SK-N-SH (cell line): ENCODE measurements around the gene ATP6V0B. TPM values are rescaled to one million over a fixed set of nuclear protein-coding genes. Genes with fewer than 3 reads are reported as not detected.

Source experiments
- CTCF ChIA-PET: fragments of 300-600, 350-600 bp; formaldehyde crosslinking; extraction: SDS; loops from one replicate; lab custom pipeline; 2021; lab: Yijun Ruan, JAX
- POLR2A ChIA-PET: fragments of 350-600 bp; sonication (Branson Sonifier 250); formaldehyde crosslinking; extraction: SDS; loops from one replicate; lab custom pipeline; 2020; ENCODE audit warnings: antibody characterized with exemption, inconsistent platforms; lab: Yijun Ruan, JAX
- DNase-seq: peaks from one replicate; pipeline ENCODE4 v3.0.0; 2012
- H2AFZ ChIP-seq: fragments of 200-600 bp; sonication (generic); 2 replicates; pipeline ENCODE4 v1.8.1; 2016; ENCODE audit warnings: antibody characterized with exemption, mild to moderate bottlenecking, low read depth
- H3F3A ChIP-seq: fragments of 200-600 bp; sonication (generic); replicated peaks from 2 replicates; pipeline ENCODE3; 2016; ENCODE audit warnings: antibody characterized with exemption, mild to moderate bottlenecking; ENCODE audit not compliant: insufficient read depth
- H3K27ac ChIP-seq, 2 experiments: fragments of 200-500 bp in 1 of 2; fragments of 200-600 bp in 1 of 2; sonication (Bioruptor generic) in 1 of 2; sonication (generic), shearing (Covaris generic) in 1 of 2; 2 replicates each; pipeline versions ENCODE4 v1.5.1 to v1.6.1; 2014 to 2016; ENCODE audit warnings: low read depth in 2 of 2, inconsistent platforms in 1 of 2, low read length in 1 of 2, mild to moderate bottlenecking in 1 of 2, mixed read lengths in 1 of 2
- H3K27me3 ChIP-seq: fragments of 200-600 bp; sonication (generic), shearing (Covaris generic); 2 replicates; pipeline ENCODE4 v1.6.1; 2016; ENCODE audit warnings: mixed run types; ENCODE audit not compliant: insufficient read depth
- H3K36me3 ChIP-seq, 2 experiments: fragments of 200-500 bp in 1 of 2; fragments of 200-600 bp in 1 of 2; sonication (Bioruptor generic) in 1 of 2; sonication (generic) in 1 of 2; replicated peaks in 1 of 2; 2 replicates each; pipeline versions ENCODE3 to v1.5.1; 2014 to 2016; ENCODE audit warnings: low read length in 1 of 2, mild to moderate bottlenecking in 1 of 2; ENCODE audit not compliant: insufficient read depth in 2 of 2, control insufficient read depth in 1 of 2
- H3K4me1 ChIP-seq, 2 experiments: fragments of 200-500 bp in 1 of 2; fragments of 200-600 bp in 1 of 2; sonication (Bioruptor generic) in 1 of 2; sonication (generic), shearing (Covaris generic) in 1 of 2; 2 replicates each; pipeline versions ENCODE4 v1.5.1 to v1.6.1; 2014 to 2016; ENCODE audit warnings: low read depth in 1 of 2, low read length in 1 of 2, mixed run types in 1 of 2; ENCODE audit not compliant: insufficient read depth in 2 of 2, control insufficient read depth in 1 of 2
- H3K4me2 ChIP-seq: fragments of 200-600 bp; sonication (generic), shearing (Covaris generic); 2 replicates; pipeline ENCODE4 v1.6.1; 2017; ENCODE audit warnings: mixed run types
- H3K4me3 ChIP-seq, 2 experiments: fragments of 200-500 bp in 1 of 2; fragments of 200-600 bp in 1 of 2; sonication (Bioruptor generic) in 1 of 2; sonication (generic), shearing (Covaris generic) in 1 of 2; 2 replicates each; pipeline versions ENCODE4 v1.5.1 to v1.8.1; 2014 to 2016; ENCODE audit warnings: low read depth in 2 of 2, inconsistent platforms in 1 of 2, low read length in 1 of 2, mild to moderate bottlenecking in 1 of 2, mixed read lengths in 1 of 2, moderate library complexity in 1 of 2
- H3K79me2 ChIP-seq: fragments of 200-600 bp; sonication (generic); 2 replicates; pipeline ENCODE4 v1.8.1; 2017; ENCODE audit warnings: mild to moderate bottlenecking; ENCODE audit not compliant: insufficient read depth
- H3K9ac ChIP-seq: fragments of 200-600 bp; sonication (generic); 2 replicates; pipeline ENCODE4 v1.6.1; 2017; ENCODE audit warnings: mixed run types
- H3K9me2 ChIP-seq: fragments of 200-600 bp; sonication (generic); 2 replicates; pipeline ENCODE4 v1.6.1; 2017; ENCODE audit warnings: mixed run types
- H3K9me3 ChIP-seq: fragments of 200-600 bp; sonication (generic); 2 replicates; pipeline ENCODE4 v1.6.1; 2017; ENCODE audit warnings: mixed run types, mild to moderate bottlenecking, moderate library complexity
- H4K20me1 ChIP-seq: fragments of 200-600 bp; sonication (generic); 2 replicates; pipeline ENCODE4 v1.6.1; 2017; ENCODE audit warnings: mild to moderate bottlenecking, mixed run types; ENCODE audit not compliant: insufficient read depth
- CHD2 ChIP-seq: fragments of 150-350 bp; IDR thresholded peaks from 2 replicates; pipeline ENCODE4 v1.6.1; 2018; ENCODE audit warnings: low read length; ENCODE audit not compliant: partially characterized antibody
- EP300 ChIP-seq, 2 experiments: IDR thresholded peaks; 2 replicates each; pipeline versions ENCODE4 v1.4.0 to v1.6.1; 2012; ENCODE audit warnings: borderline replicate concordance in 1 of 2, low read depth in 1 of 2, low read length in 1 of 2
- FOXM1 ChIP-seq: IDR thresholded peaks from 2 replicates; pipeline ENCODE4 v1.4.0; 2012; ENCODE audit warnings: low read depth, mild to moderate bottlenecking
- GATA2 ChIP-seq: sonication (generic); formaldehyde crosslinking; IDR thresholded peaks from 2 replicates; pipeline ENCODE4 v1.5.0; 2020; ENCODE audit warnings: mild to moderate bottlenecking, missing genetic modification reagents
- JUND ChIP-seq: IDR thresholded peaks from 2 replicates; pipeline ENCODE4 v1.4.0; 2012
- MEF2A ChIP-seq: IDR thresholded peaks from 2 replicates; pipeline ENCODE4 v1.4.0; 2012; ENCODE audit warnings: low read depth, borderline replicate concordance
- MXI1 ChIP-seq: IDR thresholded peaks from 2 replicates; pipeline ENCODE4 v1.6.1; 2012; ENCODE audit warnings: mild to moderate bottlenecking, low read depth, low read length, improper control_type of control experiment
- POLR2AphosphoS5 ChIP-seq: IDR thresholded peaks from 2 replicates; pipeline ENCODE4 v1.6.1; 2012; ENCODE audit warnings: low read depth, low read length
- RCOR1 ChIP-seq: fragments of 150-350 bp; IDR thresholded peaks from 2 replicates; pipeline ENCODE4 v1.6.1; 2017; ENCODE audit warnings: antibody characterized with exemption, low read length
- RFX5 ChIP-seq: IDR thresholded peaks from 2 replicates; pipeline ENCODE4 v1.6.1; 2012; ENCODE audit warnings: mild to moderate bottlenecking, improper control_type of control experiment, low read length
- SIN3A ChIP-seq: IDR thresholded peaks from 2 replicates; pipeline ENCODE4 v1.6.1; 2012; ENCODE audit warnings: low read depth, mild to moderate bottlenecking, low read length, moderate library complexity, borderline replicate concordance
- WGBS: methylation state at CpG from one replicate; pipeline ENCODE4 v1.1.6; 2017; ENCODE audit warnings: low lambda C conversion rate; 5-methylcytosine and 5-hydroxymethylcytosine counted together
- polyA plus RNA-seq, 3 experiments: library from polyadenylated mRNA; depleted of rRNA; stranded (reverse); fragments of >200 nt; gene quantifications; 2 replicates each; pipeline ENCODE4 v1.2.3, GENCODE V29; 2012
- TF ChIP-seq, protein P1 (sequence below): IDR thresholded peaks from 2 replicates; pipeline ENCODE4 v1.4.0; 2012; ENCODE audit warnings: low read depth, borderline replicate concordance
- TF ChIP-seq, protein P2 (sequence below): fragments of 200-600 bp; sonication (generic); IDR thresholded peaks from 2 replicates; pipeline ENCODE4 v1.6.1; 2017; ENCODE audit warnings: antibody characterized with exemption, mild to moderate bottlenecking, moderate library complexity
- TF ChIP-seq, protein P3 (sequence below): fragments of 150-350 bp; IDR thresholded peaks from 2 replicates; pipeline ENCODE4 v1.6.1; 2016; ENCODE audit warnings: mild to moderate bottlenecking, low read depth, low read length
- TF ChIP-seq, protein P4 (sequence below): fragments of 150-350 bp; IDR thresholded peaks from 2 replicates; pipeline ENCODE4 v1.6.1; 2017; ENCODE audit warnings: antibody characterized with exemption, low read length, low read depth, borderline replicate concordance

Gene ATP6V0B
- polyA plus RNA-seq, 1 of the 3 experiments (the other 2 are of a cell fraction) = 180 TPM

DNA sequence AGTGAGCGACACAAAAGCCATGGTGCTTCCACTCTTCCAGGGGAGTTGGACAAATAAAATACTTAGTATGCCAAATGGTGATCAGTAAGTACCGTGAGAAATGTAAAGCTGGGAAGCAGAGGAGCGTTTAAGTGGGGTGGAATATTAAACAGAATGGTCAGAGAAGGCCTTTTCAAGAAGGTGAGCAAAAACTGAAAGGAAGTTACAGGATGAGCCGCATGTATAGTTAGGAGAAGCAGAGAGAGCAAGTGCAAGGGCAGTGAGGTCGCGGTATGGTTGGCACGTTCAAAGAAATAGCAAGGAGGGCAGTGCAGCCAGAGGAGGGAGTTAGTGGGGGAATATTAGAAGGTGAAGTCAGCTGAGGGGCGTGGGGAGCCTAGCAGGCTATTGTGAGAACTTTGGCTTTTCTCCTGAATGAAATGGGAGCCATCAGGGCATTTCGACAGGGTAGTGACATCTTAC, 748 bp upstream of the ATP6V0B start:
- peak overlapping the region; percentile 88 for H2AFZ ChIP-seq
- H3K36me3 ChIP-seq = peaks cover 16 to 47% of the 10 kb centered on the region in 2 experiments
- peaks cover 55% of the 10 kb centered on the region for H3K79me2 ChIP-seq
- H3K9me2 ChIP-seq = no peaks in the 10 kb centered on the region
- CTCF ChIA-PET = interaction anchor here (1.1 to 2.7 kb wide), 8 partner anchors 17 to 211 kb away, joined by 3 to 15 read pairs (median 6); partner anchors contain the start of genes CCDC24 and IPO13
- no peaks in the 10 kb centered on the region for H3K9me3 ChIP-seq
- peak overlapping the region; percentile 20 to 93; a peak in 3 of 4 replicates for H3K27ac ChIP-seq
- H4K20me1 ChIP-seq = peaks cover 11% of the 10 kb centered on the region
- WGBS = 63% methylated on average over 8 of the region's 9 CpGs
- no peak for DNase-seq
- TF ChIP-seq, protein P1, sequence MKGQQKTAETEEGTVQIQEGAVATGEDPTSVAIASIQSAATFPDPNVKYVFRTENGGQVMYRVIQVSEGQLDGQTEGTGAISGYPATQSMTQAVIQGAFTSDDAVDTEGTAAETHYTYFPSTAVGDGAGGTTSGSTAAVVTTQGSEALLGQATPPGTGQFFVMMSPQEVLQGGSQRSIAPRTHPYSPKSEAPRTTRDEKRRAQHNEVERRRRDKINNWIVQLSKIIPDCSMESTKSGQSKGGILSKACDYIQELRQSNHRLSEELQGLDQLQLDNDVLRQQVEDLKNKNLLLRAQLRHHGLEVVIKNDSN = no peak
- TF ChIP-seq CHD2 (no peak), FOXM1 (no peak), MEF2A (no peak), EP300 (IDR thresholded peaks at IDR 0.05; ENCODE audit: borderline replicate concordance in 1 of 2, low read depth in 1 of 2, low read length in 1 of 2) (no peak), RFX5 (no peak)
- TF ChIP-seq, protein P2, sequence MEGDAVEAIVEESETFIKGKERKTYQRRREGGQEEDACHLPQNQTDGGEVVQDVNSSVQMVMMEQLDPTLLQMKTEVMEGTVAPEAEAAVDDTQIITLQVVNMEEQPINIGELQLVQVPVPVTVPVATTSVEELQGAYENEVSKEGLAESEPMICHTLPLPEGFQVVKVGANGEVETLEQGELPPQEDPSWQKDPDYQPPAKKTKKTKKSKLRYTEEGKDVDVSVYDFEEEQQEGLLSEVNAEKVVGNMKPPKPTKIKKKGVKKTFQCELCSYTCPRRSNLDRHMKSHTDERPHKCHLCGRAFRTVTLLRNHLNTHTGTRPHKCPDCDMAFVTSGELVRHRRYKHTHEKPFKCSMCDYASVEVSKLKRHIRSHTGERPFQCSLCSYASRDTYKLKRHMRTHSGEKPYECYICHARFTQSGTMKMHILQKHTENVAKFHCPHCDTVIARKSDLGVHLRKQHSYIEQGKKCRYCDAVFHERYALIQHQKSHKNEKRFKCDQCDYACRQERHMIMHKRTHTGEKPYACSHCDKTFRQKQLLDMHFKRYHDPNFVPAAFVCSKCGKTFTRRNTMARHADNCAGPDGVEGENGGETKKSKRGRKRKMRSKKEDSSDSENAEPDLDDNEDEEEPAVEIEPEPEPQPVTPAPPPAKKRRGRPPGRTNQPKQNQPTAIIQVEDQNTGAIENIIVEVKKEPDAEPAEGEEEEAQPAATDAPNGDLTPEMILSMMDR = no peak
- TF ChIP-seq, all 33 proteins: peak for 0
- peak overlapping the region; percentile 98 for H3K4me2 ChIP-seq
- POLR2A ChIA-PET = interaction anchor here (1.7 kb wide), 1 partner anchor 18 kb away, joined by 3 read pairs; the partner anchor contains the start of gene CCDC24
- no peaks in the 10 kb centered on the region for H3K27me3 ChIP-seq
- H3K4me1 ChIP-seq = peaks cover 8 to 48% of the 10 kb centered on the region in 2 experiments; a peak in 1 of 4 replicates
- H3F3A ChIP-seq = peaks cover 11% of the 10 kb centered on the region
- peak overlapping the region; percentile 84 for H3K9ac ChIP-seq
- peak overlapping the region; percentile 83 to 91 for H3K4me3 ChIP-seq

DNA sequence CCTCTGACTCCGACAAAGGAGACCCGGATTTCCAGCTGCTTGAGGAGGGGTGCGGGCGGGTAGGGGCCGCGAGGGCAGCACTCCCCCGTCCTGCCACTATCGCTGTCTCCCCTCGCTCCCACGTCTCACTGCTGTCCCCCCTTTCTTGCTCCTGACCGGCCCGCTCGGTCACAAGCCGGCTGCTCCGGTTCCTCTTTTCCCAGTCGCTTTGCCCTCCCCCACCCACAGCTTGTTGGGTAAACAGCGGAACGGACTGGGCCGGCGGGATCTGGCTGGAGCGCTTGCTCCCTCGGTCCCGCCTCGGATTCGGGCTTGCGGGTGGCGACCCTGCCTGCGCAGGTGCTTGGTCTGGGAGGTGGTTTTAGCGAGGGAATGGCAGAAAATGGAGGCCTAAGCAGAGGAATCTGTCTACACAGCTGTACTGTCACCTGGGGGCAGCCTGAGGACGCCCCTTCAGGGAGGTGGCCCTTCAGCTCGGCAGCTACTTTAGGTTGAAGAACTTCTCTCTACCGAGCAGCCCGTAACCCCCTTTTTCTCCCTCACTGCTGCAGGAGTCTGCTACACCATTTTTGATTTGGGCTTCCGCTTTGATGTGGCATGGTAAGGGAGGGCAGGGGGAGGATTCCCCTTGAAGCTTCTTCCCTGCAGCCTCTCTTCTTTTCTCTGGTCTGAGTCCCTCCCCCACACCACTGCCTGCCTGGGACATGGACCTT, 645 bp downstream of the ATP6V0B start:
- H3K4me1 ChIP-seq = peaks cover 8 to 53% of the 10 kb centered on the region in 2 experiments; a peak in 1 of 4 replicates
- H3K36me3 ChIP-seq = peaks cover 16 to 47% of the 10 kb centered on the region in 2 experiments
- H3K27me3 ChIP-seq = no peaks in the 10 kb centered on the region
- H3K4me3 ChIP-seq = peak overlapping the region; percentile 83 to 91
- POLR2A ChIA-PET = interaction anchor here (0.6 to 1.8 kb wide), 8 partner anchors 13 to 825 kb away, joined by 3 to 5 read pairs (median 3); partner anchors contain the start of genes CCDC24 and PLK3
- H3K4me2 ChIP-seq = peak overlapping the region; percentile 98
- H3K79me2 ChIP-seq = peaks cover 61% of the 10 kb centered on the region
- peak overlapping the region; percentile 77; the same call in 1 of the 2 replicates for H2AFZ ChIP-seq
- no peaks in the 10 kb centered on the region for H3K9me3 ChIP-seq
- DNase-seq = no peak
- WGBS = 3% methylated on average over 29 of the region's 34 CpGs
- peak overlapping the region; percentile 66 to 87; a peak in 3 of 4 replicates for H3K27ac ChIP-seq
- no peaks in the 10 kb centered on the region for H3K9me2 ChIP-seq
- H4K20me1 ChIP-seq = peaks cover 11% of the 10 kb centered on the region
- peaks cover 9% of the 10 kb centered on the region for H3F3A ChIP-seq
- CTCF ChIA-PET = interaction anchor here (1.2 to 2.7 kb wide), 11 partner anchors 16 to 446 kb away, joined by 3 to 15 read pairs (median 5); partner anchors contain the start of gene CCDC24
- H3K9ac ChIP-seq = peak overlapping the region; percentile 84
- TF ChIP-seq GATA2 (CRISPR knock-in tag) (no peak), RCOR1 (no peak), MXI1 (no peak), JUND (no peak), EP300 (IDR thresholded peaks at IDR 0.05; ENCODE audit: borderline replicate concordance in 1 of 2, low read depth in 1 of 2, low read length in 1 of 2) (no peak), SIN3A (no peak), POLR2AphosphoS5 (no peak), MEF2A (no peak)
- TF ChIP-seq, protein P1 = no peak
- TF ChIP-seq, protein P3, sequence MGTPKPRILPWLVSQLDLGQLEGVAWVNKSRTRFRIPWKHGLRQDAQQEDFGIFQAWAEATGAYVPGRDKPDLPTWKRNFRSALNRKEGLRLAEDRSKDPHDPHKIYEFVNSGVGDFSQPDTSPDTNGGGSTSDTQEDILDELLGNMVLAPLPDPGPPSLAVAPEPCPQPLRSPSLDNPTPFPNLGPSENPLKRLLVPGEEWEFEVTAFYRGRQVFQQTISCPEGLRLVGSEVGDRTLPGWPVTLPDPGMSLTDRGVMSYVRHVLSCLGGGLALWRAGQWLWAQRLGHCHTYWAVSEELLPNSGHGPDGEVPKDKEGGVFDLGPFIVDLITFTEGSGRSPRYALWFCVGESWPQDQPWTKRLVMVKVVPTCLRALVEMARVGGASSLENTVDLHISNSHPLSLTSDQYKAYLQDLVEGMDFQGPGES = no peak
- TF ChIP-seq, protein P4, sequence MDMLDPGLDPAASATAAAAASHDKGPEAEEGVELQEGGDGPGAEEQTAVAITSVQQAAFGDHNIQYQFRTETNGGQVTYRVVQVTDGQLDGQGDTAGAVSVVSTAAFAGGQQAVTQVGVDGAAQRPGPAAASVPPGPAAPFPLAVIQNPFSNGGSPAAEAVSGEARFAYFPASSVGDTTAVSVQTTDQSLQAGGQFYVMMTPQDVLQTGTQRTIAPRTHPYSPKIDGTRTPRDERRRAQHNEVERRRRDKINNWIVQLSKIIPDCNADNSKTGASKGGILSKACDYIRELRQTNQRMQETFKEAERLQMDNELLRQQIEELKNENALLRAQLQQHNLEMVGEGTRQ = no peak
